GM19328 (cell line): ENCODE data around the gene APC.

Experiments used
- ATAC-seq: cut with Tn5 transposase; IDR thresholded peaks from one replicate; pipeline ENCODE4 v1.9.1; 2021; ENCODE audit warnings: mild to moderate bottlenecking, moderate library complexity; ENCODE audit not compliant: unreplicated experiment

APC gene

GRCh38 chr5:112892776-112893175, 155.1 kb downstream of the APC start:
- ATAC-seq = no peak

DNA sequence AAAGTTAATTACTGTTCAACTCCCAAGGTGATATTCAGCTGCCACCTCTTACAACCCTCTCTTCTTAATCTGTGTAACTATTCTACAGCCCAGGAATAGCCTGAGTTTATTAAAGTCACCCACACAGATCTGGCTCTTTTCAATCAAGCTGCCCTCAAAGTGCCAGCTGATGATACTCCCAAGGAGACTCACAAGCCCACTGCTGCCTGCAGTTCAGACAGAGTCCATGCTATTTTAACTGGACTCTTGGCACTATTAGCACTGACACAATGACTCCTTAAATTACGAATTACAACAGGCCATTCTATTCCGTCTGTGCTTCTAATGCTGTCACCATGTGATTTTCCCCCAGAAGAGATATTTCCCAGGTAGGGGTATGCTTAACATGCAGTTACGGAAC, 158.0 kb downstream of the APC start:
- no peak for ATAC-seq
